Neural progenitor cell (in vitro differentiated cells): Measurements from ENCODE around the gene HMG20A. TPM values are rescaled to one million over a fixed set of nuclear protein-coding genes. Genes with fewer than 3 reads are reported as not detected.

Source experiments
- DNase-seq: peaks from one replicate; pipeline ENCODE4 v3.0.0-alpha.2; 2016; ENCODE audit warnings: low spot score
- H2AFZ ChIP-seq: fragments of 200-600 bp; sonication (generic); replicated peaks from 2 replicates; pipeline ENCODE4 v1.6.1; 2016; ENCODE audit warnings: antibody characterized with exemption
- H3F3A ChIP-seq: fragments of 200-600 bp; sonication (generic); 2 replicates; pipeline ENCODE4 v1.6.1; 2016; ENCODE audit warnings: antibody characterized with exemption, low read depth
- H3K27ac ChIP-seq: fragments of 200-600 bp; sonication (generic); 2 replicates; pipeline ENCODE4 v1.5.1; 2016; ENCODE audit warnings: mild to moderate bottlenecking
- H3K27me3 ChIP-seq: fragments of 200-600 bp; sonication (generic); 2 replicates; pipeline ENCODE4 v1.6.1; 2016; ENCODE audit warnings: mild to moderate bottlenecking, moderate library complexity
- H3K36me3 ChIP-seq: fragments of 200-600 bp; sonication (generic); 2 replicates; pipeline ENCODE4 v1.5.1; 2016
- H3K4me1 ChIP-seq: fragments of 200-600 bp; sonication (generic); 2 replicates; pipeline ENCODE4 v1.6.1; 2016; ENCODE audit warnings: mixed run types
- H3K4me2 ChIP-seq: fragments of 200-600 bp; sonication (generic); 2 replicates; pipeline ENCODE4 v1.6.1; 2016
- H3K4me3 ChIP-seq: fragments of 200-600 bp; sonication (generic); 2 replicates; pipeline ENCODE4 v1.5.1; 2016
- H3K79me2 ChIP-seq: fragments of 200-600 bp; sonication (generic); 2 replicates; pipeline ENCODE4 v1.6.1; 2016; ENCODE audit warnings: low read depth
- H3K9ac ChIP-seq: fragments of 200-600 bp; sonication (generic); 2 replicates; pipeline ENCODE4 v1.6.1; 2016
- H3K9me3 ChIP-seq: fragments of 200-600 bp; sonication (generic); 2 replicates; pipeline ENCODE4 v1.5.1; 2016; ENCODE audit warnings: low read depth
- H4K20me1 ChIP-seq: fragments of 200-600 bp; sonication (generic); 2 replicates; pipeline ENCODE4 v1.6.1; 2016; ENCODE audit warnings: low read depth
- H3K27ac Mint-ChIP-seq: 3 replicates; pipeline ENCODE4 v1.8.0; 2021; ENCODE audit warnings: mixed read lengths
- H3K27me3 Mint-ChIP-seq: 2 replicates; pipeline ENCODE4 v1.8.0; 2022; ENCODE audit warnings: low read depth, mild to moderate bottlenecking, inconsistent platforms, moderate library complexity, mixed read lengths; ENCODE audit not compliant: insufficient read depth
- H3K36me3 Mint-ChIP-seq: 3 replicates; pipeline ENCODE4 v1.8.0; 2021; ENCODE audit warnings: mixed read lengths
- H3K4me1 Mint-ChIP-seq: 3 replicates; pipeline ENCODE4 v1.8.0; 2021; ENCODE audit warnings: mixed read lengths
- H3K4me3 Mint-ChIP-seq: 3 replicates; pipeline ENCODE4 v1.8.0; 2021; ENCODE audit warnings: mild to moderate bottlenecking, moderate library complexity, mixed read lengths
- H3K9me3 Mint-ChIP-seq: 3 replicates; pipeline ENCODE4 v1.8.0; 2020; ENCODE audit warnings: mixed read lengths
- EZH2 ChIP-seq: fragments of 200-600 bp; sonication (generic); IDR thresholded peaks from 2 replicates; pipeline ENCODE4 v1.6.1; 2017; ENCODE audit warnings: antibody characterized with exemption, mild to moderate bottlenecking, moderate library complexity
- EZH2phosphoT487 ChIP-seq: fragments of 200-600 bp; sonication (generic); IDR thresholded peaks from 2 replicates; pipeline ENCODE4 v1.6.1; 2017; ENCODE audit warnings: antibody characterized with exemption
- total RNA-seq: library from RNA; depleted of rRNA; stranded (reverse); fragments of >200 nt; gene quantifications from 2 replicates; pipeline ENCODE4 v1.2.3, GENCODE V29; 2015; ENCODE audit warnings: low replicate concordance
- TF ChIP-seq, protein P1 (sequence below): fragments of 200-600 bp; sonication (generic); IDR thresholded peaks from 2 replicates; pipeline ENCODE4 v1.5.1; 2017; ENCODE audit warnings: antibody characterized with exemption, mild to moderate bottlenecking

Gene HMG20A
- total RNA-seq, 1 donor from 2014 or later = 75.6 TPM

DNA sequence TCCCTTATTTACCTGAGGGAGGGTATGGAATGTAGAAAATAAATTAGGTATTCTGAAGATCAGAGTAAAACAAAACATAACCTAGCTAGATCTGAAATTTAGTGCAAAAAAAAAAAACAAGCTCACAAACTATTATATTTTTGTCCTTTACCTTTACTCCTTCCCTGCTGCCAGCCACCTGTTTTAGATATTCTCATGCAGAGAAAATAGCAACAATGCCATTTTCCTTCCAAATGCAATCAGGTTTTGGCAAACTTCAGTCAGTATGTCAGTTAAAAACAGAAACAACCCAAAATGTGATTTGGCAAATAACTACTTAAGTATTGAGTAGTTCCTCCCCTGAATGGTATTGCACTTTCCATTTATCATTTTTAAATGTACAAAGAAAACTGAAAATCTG is 36.6 kb upstream of the HMG20A start:
- no peaks in the 10 kb centered on the region for H3K9me3 ChIP-seq
- no peaks in the 10 kb centered on the region for H3K36me3 Mint-ChIP-seq
- no peak overlapping the region for H3K4me3 Mint-ChIP-seq
- no peak overlapping the region for H3K4me2 ChIP-seq
- H3K9me3 Mint-ChIP-seq = no peaks in the 10 kb centered on the region
- no peaks in the 10 kb centered on the region for H4K20me1 ChIP-seq
- no peaks in the 10 kb centered on the region for H3K27me3 Mint-ChIP-seq
- H3K4me1 ChIP-seq = no peaks in the 10 kb centered on the region
- H3K36me3 ChIP-seq = no peaks in the 10 kb centered on the region
- no peak overlapping the region for H3K27ac Mint-ChIP-seq
- H3K27ac ChIP-seq = no peak overlapping the region
- H3K79me2 ChIP-seq = peaks cover 37% of the 10 kb centered on the region
- no peaks in the 10 kb centered on the region for H3K27me3 ChIP-seq
- H3F3A ChIP-seq = no peaks in the 10 kb centered on the region
- no peak overlapping the region for H2AFZ ChIP-seq
- no peak overlapping the region for H3K9ac ChIP-seq
- no peak overlapping the region for H3K4me3 ChIP-seq
- TF ChIP-seq EZH2 = no peak
- TF ChIP-seq EZH2phosphoT487 = no peak
- TF ChIP-seq, protein P1, sequence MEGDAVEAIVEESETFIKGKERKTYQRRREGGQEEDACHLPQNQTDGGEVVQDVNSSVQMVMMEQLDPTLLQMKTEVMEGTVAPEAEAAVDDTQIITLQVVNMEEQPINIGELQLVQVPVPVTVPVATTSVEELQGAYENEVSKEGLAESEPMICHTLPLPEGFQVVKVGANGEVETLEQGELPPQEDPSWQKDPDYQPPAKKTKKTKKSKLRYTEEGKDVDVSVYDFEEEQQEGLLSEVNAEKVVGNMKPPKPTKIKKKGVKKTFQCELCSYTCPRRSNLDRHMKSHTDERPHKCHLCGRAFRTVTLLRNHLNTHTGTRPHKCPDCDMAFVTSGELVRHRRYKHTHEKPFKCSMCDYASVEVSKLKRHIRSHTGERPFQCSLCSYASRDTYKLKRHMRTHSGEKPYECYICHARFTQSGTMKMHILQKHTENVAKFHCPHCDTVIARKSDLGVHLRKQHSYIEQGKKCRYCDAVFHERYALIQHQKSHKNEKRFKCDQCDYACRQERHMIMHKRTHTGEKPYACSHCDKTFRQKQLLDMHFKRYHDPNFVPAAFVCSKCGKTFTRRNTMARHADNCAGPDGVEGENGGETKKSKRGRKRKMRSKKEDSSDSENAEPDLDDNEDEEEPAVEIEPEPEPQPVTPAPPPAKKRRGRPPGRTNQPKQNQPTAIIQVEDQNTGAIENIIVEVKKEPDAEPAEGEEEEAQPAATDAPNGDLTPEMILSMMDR = no peak
- H3K4me1 Mint-ChIP-seq = no peaks in the 10 kb centered on the region
- DNase-seq = no peak

DNA sequence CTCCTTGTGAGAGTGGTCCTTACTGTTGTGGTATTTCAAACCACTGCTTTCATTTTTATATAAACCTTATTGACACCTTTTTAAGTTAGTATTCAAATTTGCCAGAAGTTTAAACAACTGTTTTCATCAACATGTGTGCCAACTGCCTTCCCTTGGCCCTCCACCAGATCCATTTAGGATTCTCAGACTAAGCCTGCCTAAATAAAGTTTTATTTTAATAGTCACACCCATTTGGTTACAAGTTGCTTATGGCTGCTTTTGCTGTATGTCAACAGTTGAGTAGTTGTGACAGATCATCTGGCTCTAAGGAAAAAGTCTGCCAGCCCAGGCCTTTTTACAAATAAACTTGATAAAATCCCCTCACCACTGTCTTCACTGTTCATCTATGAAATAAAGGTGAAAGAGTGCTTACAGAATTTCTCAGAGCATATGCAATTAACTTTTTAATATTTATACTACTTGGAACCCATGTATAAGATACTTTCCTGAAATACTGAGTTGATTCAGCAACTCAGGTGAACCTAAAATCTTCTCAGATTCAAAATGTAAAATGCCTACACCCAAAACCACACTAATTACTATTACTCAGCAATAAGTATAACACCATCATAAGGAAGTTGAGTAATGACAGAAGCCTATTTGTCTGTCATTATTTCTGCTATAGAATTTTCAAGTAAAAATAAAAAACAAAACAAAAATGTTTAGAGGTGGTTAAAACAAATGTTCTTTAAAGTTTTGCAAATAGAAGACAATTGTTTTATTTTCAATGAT is 35.9 kb upstream of the HMG20A start:
- no peaks in the 10 kb centered on the region for H3K4me1 Mint-ChIP-seq
- Histone ChIP-seq H3K4me1 (no peaks in the 10 kb centered on the region), H3K36me3 (no peaks in the 10 kb centered on the region), H4K20me1 (no peaks in the 10 kb centered on the region), H3K4me3 (no peak overlapping the region), H3F3A (no peaks in the 10 kb centered on the region), H3K79me2 (peaks cover 42% of the 10 kb centered on the region), H2AFZ (no peak overlapping the region), H3K27ac (no peak overlapping the region), H3K27me3 (no peaks in the 10 kb centered on the region), H3K4me2 (no peak overlapping the region), H3K9ac (no peak overlapping the region), H3K9me3 (no peaks in the 10 kb centered on the region)
- H3K27ac Mint-ChIP-seq = no peak overlapping the region
- H3K27me3 Mint-ChIP-seq = no peaks in the 10 kb centered on the region
- no peak overlapping the region for H3K4me3 Mint-ChIP-seq
- no peak for DNase-seq
- H3K36me3 Mint-ChIP-seq = no peaks in the 10 kb centered on the region
- H3K9me3 Mint-ChIP-seq = no peaks in the 10 kb centered on the region
- no peak for TF ChIP-seq EZH2phosphoT487

DNA sequence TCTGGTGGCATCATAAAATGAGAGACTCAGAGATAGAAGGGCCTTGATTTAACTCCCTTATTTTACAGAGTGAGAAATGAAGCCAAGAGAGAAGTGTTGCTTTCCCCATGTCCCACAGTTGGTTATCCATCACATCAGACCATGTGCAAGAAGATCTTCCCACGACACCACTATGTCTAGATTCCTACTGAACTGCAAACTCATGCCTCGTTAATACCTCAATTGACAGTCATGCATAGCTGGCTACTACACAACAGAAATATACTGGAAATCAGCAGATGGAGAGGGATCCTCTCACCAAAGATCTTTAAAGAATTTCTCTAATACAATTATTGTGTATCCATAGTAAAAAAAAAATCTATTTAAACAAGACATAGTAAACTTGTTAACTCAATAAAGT is 34.1 kb upstream of the HMG20A start:
- H3K27me3 Mint-ChIP-seq = no peaks in the 10 kb centered on the region
- Histone ChIP-seq H3K27ac (no peak overlapping the region), H2AFZ (no peak overlapping the region), H3K27me3 (no peaks in the 10 kb centered on the region), H3K9ac (no peak overlapping the region), H3K4me1 (no peaks in the 10 kb centered on the region), H3K4me3 (no peak overlapping the region), H3K4me2 (no peak overlapping the region), H3K79me2 (peaks cover 58% of the 10 kb centered on the region), H3K9me3 (no peaks in the 10 kb centered on the region), H4K20me1 (peaks cover 11% of the 10 kb centered on the region), H3K36me3 (no peaks in the 10 kb centered on the region), H3F3A (no peaks in the 10 kb centered on the region)
- no peaks in the 10 kb centered on the region for H3K36me3 Mint-ChIP-seq
- no peak overlapping the region for H3K4me3 Mint-ChIP-seq
- TF ChIP-seq, protein P1 = no peak
- H3K27ac Mint-ChIP-seq = no peak overlapping the region
- DNase-seq = no peak
- no peaks in the 10 kb centered on the region for H3K9me3 Mint-ChIP-seq
- no peaks in the 10 kb centered on the region for H3K4me1 Mint-ChIP-seq

DNA sequence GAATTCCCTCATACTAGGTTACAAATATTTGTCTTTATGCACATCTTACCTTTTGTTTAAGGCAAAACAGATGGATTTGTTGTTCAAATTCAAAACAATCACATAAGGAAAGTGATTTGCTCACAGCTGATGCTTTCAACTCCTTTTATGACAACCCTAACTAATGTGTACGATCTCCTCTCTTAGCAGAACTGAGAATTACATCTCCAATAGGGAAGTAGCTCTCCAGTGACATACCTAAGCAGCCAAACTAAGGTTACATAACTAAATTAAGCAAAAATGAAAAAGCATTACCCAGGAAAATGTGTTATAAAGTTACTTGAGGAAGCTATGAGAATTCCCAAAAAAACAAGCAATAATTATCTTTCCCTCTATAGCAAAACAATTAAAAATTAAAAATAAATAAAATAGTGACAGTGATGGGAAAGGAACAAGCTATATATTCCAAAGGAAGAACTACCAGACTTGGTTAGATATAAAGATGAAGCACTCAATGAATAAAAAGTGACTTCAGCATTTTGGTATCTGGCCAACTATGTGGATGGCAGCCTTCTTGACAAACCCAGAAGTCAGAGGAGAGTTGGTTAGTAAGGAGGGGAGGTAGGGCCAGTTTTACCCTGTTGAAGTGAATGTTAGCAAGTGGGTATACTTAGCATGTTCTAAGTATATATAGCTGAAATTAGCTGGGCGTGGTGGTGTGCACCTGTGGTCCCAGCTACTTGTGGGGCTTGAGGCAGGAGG is 33.2 kb upstream of the HMG20A start:
- DNase-seq = no peak
- H3K27me3 Mint-ChIP-seq = no peaks in the 10 kb centered on the region
- Histone ChIP-seq H2AFZ (no peak overlapping the region), H3K4me3 (no peak overlapping the region), H3K27me3 (no peaks in the 10 kb centered on the region), H3K4me2 (no peak overlapping the region), H3K9me3 (no peaks in the 10 kb centered on the region), H3K4me1 (no peaks in the 10 kb centered on the region), H3K79me2 (peaks cover 62% of the 10 kb centered on the region), H3F3A (no peaks in the 10 kb centered on the region), H3K36me3 (no peaks in the 10 kb centered on the region), H3K9ac (no peak overlapping the region), H4K20me1 (peaks cover 16% of the 10 kb centered on the region), H3K27ac (no peak overlapping the region)
- TF ChIP-seq EZH2 = no peak
- no peak for TF ChIP-seq EZH2phosphoT487
- TF ChIP-seq, protein P1 = no peak
- no peaks in the 10 kb centered on the region for H3K9me3 Mint-ChIP-seq
- H3K36me3 Mint-ChIP-seq = no peaks in the 10 kb centered on the region
- H3K4me1 Mint-ChIP-seq = no peaks in the 10 kb centered on the region
- H3K27ac Mint-ChIP-seq = no peak overlapping the region
- no peak overlapping the region for H3K4me3 Mint-ChIP-seq
